ENCODE data around the gene EIF3K.

EIF3K gene

GRCh38 chr19:38666663-38667511, 47.9 kb downstream of the EIF3K start (continued):
- TF ChIP-seq, protein P1, sequence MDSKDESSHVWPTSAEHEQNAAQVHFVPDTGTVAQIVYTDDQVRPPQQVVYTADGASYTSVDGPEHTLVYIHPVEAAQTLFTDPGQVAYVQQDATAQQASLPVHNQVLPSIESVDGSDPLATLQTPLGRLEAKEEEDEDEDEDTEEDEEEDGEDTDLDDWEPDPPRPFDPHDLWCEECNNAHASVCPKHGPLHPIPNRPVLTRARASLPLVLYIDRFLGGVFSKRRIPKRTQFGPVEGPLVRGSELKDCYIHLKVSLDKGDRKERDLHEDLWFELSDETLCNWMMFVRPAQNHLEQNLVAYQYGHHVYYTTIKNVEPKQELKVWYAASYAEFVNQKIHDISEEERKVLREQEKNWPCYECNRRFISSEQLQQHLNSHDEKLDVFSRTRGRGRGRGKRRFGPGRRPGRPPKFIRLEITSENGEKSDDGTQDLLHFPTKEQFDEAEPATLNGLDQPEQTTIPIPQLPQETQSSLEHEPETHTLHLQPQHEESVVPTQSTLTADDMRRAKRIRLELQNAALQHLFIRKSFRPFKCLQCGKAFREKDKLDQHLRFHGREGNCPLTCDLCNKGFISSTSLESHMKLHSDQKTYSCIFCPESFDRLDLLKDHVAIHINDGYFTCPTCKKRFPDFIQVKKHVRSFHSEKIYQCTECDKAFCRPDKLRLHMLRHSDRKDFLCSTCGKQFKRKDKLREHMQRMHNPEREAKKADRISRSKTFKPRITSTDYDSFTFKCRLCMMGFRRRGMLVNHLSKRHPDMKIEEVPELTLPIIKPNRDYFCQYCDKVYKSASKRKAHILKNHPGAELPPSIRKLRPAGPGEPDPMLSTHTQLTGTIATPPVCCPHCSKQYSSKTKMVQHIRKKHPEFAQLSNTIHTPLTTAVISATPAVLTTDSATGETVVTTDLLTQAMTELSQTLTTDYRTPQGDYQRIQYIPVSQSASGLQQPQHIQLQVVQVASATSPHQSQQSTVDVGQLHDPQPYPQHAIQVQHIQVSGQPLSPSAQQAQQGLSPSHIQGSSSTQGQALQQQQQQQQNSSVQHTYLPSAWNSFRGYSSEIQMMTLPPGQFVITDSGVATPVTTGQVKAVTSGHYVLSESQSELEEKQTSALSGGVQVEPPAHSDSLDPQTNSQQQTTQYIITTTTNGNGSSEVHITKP (tag by site-specific recombination; IDR thresholded peaks at IDR 0.05) = peak; percentile 80
- TF ChIP-seq ZNF621 (tag by site-specific recombination; IDR thresholded peaks at IDR 0.05) = no peak
- TF ChIP-seq RBAK (tag by site-specific recombination; IDR thresholded peaks at IDR 0.05) = no peak
- no peak for TF ChIP-seq ZBTB7A (tag by site-specific recombination; IDR thresholded peaks at IDR 0.05; ENCODE audit: low read depth)
- TF ChIP-seq BCL11B (tag by site-specific recombination; IDR thresholded peaks at IDR 0.05; ENCODE audit: low read depth) = peak; percentile 91
- no peak for TF ChIP-seq ZFP41 (tag by site-specific recombination; IDR thresholded peaks at IDR 0.05; ENCODE audit: borderline replicate concordance)
- TF ChIP-seq ZNF785 (tag by site-specific recombination; IDR thresholded peaks at IDR 0.05) = 0 out of 2 replicates have a peak, but pooled peaks have one; percentile 30
- no peak for TF ChIP-seq ZNF433 (tag by site-specific recombination; IDR thresholded peaks at IDR 0.05; ENCODE audit: low read depth)
- TF ChIP-seq HOXD13 (CRISPR knock-in tag; IDR thresholded peaks at IDR 0.05; ENCODE audit: borderline replicate concordance) = no peak
- TF ChIP-seq ZNF555 (tag by site-specific recombination; conservative IDR thresholded peaks at IDR 0.05) = no peak
- TF ChIP-seq ZNF580 (tag by site-specific recombination; IDR thresholded peaks at IDR 0.05) = peak; percentile 68; the same call in 1 of the 2 replicates
- peak; percentile 49 for TF ChIP-seq ZFHX2 (tag by site-specific recombination; conservative IDR thresholded peaks at IDR 0.05)
- TF ChIP-seq ZNF626 (tag by site-specific recombination; IDR thresholded peaks at IDR 0.05) = no peak
- TF ChIP-seq ZNF311 (tag by site-specific recombination; IDR thresholded peaks at IDR 0.05; ENCODE audit: borderline replicate concordance) = no peak
- TF ChIP-seq HOXC10 (CRISPR knock-in tag; IDR thresholded peaks at IDR 0.05) = no peak
- no peak for TF ChIP-seq GLI2 (tag by site-specific recombination; IDR thresholded peaks at IDR 0.05; ENCODE audit: borderline replicate concordance, low read depth)
- peak; percentile 9; the same call in 1 of the 2 replicates for TF ChIP-seq ZFP37 (tag by site-specific recombination; IDR thresholded peaks at IDR 0.05)
- TF ChIP-seq ZNF558 (tag by site-specific recombination; IDR thresholded peaks at IDR 0.05) = peak; percentile 85
- TF ChIP-seq ZNF10 (tag by site-specific recombination; IDR thresholded peaks at IDR 0.05) = 0 out of 2 replicates have a peak, but pooled peaks have one; percentile 44
- TF ChIP-seq HIC1 (tag by site-specific recombination; IDR thresholded peaks at IDR 0.05) = peak; percentile 98
- TF ChIP-seq, protein P2, sequence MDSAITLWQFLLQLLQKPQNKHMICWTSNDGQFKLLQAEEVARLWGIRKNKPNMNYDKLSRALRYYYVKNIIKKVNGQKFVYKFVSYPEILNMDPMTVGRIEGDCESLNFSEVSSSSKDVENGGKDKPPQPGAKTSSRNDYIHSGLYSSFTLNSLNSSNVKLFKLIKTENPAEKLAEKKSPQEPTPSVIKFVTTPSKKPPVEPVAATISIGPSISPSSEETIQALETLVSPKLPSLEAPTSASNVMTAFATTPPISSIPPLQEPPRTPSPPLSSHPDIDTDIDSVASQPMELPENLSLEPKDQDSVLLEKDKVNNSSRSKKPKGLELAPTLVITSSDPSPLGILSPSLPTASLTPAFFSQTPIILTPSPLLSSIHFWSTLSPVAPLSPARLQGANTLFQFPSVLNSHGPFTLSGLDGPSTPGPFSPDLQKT (IDR thresholded peaks at IDR 0.05; ENCODE audit: borderline replicate concordance, low read depth, low read length) = no peak
- peak; percentile 93 for TF ChIP-seq ZNF24 (tag by site-specific recombination; IDR thresholded peaks at IDR 0.05)
- no peak for TF ChIP-seq ZNF169 (tag by site-specific recombination; IDR thresholded peaks at IDR 0.05)
- TF ChIP-seq ZNF449 (tag by site-specific recombination; IDR thresholded peaks at IDR 0.05) = peak; percentile 77; the same call in 1 of the 2 replicates
- TF ChIP-seq TCF7L2 (IDR thresholded peaks at IDR 0.05; ENCODE audit: borderline replicate concordance, low read depth, low read length) = no peak
- TF ChIP-seq ZNF157 (tag by site-specific recombination; IDR thresholded peaks at IDR 0.05) = 0 out of 2 replicates have a peak, but pooled peaks have one; percentile 33
- TF ChIP-seq ZNF394 (tag by site-specific recombination; IDR thresholded peaks at IDR 0.05; ENCODE audit: borderline replicate concordance) = peak; percentile 64; the same call in 1 of the 2 replicates
- peak; percentile 93 for TF ChIP-seq ZXDB (tag by site-specific recombination; IDR thresholded peaks at IDR 0.05)
- TF ChIP-seq ZNF2 (tag by site-specific recombination; IDR thresholded peaks at IDR 0.05) = peak; percentile 69; the same call in 1 of the 2 replicates
- no peak for TF ChIP-seq ZNF350 (tag by site-specific recombination; IDR thresholded peaks at IDR 0.05)
- TF ChIP-seq KLF16 (tag by site-specific recombination; IDR thresholded peaks at IDR 0.05) = peak; percentile 90; the same call in 1 of the 2 replicates

Data from HEK293 (cell line).